ENCODE measurements around the gene MMEL1.

DNA sequence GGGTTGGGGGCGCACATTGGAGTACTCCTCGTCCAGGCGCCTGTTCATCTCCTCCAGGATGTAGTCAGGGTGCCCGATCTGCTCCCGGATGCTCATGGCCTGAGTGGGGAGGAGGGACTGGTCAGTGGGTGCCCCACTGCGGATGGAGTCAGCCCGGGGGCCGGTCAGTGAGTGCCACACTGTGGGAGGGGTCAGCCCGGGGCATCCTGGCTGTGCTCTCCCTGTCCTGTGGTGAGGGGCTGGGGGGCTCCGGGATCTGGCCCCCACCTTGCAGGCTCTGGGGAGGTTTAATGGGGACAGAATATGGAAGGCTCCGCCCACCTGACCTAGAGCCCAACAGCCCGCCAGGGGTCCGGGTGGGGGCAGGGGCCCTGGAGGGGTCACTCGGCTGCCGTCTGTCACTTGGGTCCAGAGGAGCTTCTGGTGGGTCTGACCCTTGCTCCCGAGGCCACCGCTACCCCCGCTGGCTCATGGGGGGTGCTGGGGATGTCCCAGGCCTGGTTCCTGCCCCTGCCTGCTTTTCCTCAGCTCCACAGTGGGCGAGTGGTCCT lies 37.5 kb downstream of the MMEL1 start:
- TF ChIP-seq, protein P1, sequence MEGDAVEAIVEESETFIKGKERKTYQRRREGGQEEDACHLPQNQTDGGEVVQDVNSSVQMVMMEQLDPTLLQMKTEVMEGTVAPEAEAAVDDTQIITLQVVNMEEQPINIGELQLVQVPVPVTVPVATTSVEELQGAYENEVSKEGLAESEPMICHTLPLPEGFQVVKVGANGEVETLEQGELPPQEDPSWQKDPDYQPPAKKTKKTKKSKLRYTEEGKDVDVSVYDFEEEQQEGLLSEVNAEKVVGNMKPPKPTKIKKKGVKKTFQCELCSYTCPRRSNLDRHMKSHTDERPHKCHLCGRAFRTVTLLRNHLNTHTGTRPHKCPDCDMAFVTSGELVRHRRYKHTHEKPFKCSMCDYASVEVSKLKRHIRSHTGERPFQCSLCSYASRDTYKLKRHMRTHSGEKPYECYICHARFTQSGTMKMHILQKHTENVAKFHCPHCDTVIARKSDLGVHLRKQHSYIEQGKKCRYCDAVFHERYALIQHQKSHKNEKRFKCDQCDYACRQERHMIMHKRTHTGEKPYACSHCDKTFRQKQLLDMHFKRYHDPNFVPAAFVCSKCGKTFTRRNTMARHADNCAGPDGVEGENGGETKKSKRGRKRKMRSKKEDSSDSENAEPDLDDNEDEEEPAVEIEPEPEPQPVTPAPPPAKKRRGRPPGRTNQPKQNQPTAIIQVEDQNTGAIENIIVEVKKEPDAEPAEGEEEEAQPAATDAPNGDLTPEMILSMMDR (conservative IDR thresholded peaks at IDR 0.05; ENCODE audit: low read depth, low read length): no peak
- TF ChIP-seq EZH2phosphoT487 (IDR thresholded peaks at IDR 0.05; ENCODE audit: borderline replicate concordance, low read length): no peak
- no peak for TF ChIP-seq EZH2 (IDR thresholded peaks at IDR 0.05; ENCODE audit: low read length, unreplicated experiment)
